ENCODE measurements around the gene C10orf67.

GRCh38 chr10:23322082-23322481, 22.5 kb downstream of the C10orf67 start:
- TF ChIP-seq CTCF (IDR thresholded peaks at IDR 0.05) (no peak), POLR2A (IDR thresholded peaks at IDR 0.05) (no peak), POLR2AphosphoS5 (IDR thresholded peaks at IDR 0.05) (no peak)

Data from gastroesophageal sphincter (tissue), 3 donors.